Thyroid gland (tissue), 4 donors: ENCODE measurements around the gene ZNF622. TPM values are rescaled to one million over a fixed set of nuclear protein-coding genes. Genes with fewer than 3 reads are reported as not detected.
"Not testable (repeated sequence)": the region's sequence is repeated elsewhere in the genome, so short reads cannot be mapped to it uniquely, and the experiment has no call there.

ENCODE experiments used
- DNase-seq, 2 donors: peaks; one replicate each; pipeline ENCODE4 v3.0.0-alpha.2; 2019
- H3K27ac ChIP-seq, 3 donors: fragments of 200-600 bp; sonication (generic); 1 replicate in 2 of 3; 2 replicates in 1 of 3; pipeline ENCODE4 v1.5.1; 2016 to 2019; ENCODE audit warnings: mild to moderate bottlenecking in 1 of 3, moderate library complexity in 1 of 3
- H3K27me3 ChIP-seq: fragments of 200-600 bp; sonication (generic); one replicate; pipeline ENCODE4 v1.5.1; 2019
- H3K36me3 ChIP-seq, 2 donors: fragments of 200-600 bp; sonication (generic); one replicate each; pipeline ENCODE4 v1.5.1; 2016 to 2019
- H3K4me1 ChIP-seq, 2 donors: fragments of 200-600 bp; sonication (generic); one replicate each; pipeline ENCODE4 v1.5.1; 2017 to 2019
- H3K4me3 ChIP-seq, 3 donors: fragments of 200-600 bp; sonication (generic); replicated peaks in 1 of 3; 1 replicate in 2 of 3; 2 replicates in 1 of 3; pipeline ENCODE4 v1.5.1; 2016; ENCODE audit warnings: mild to moderate bottlenecking in 1 of 3
- H3K9me3 ChIP-seq: fragments of 200-600 bp; sonication (generic); one replicate; pipeline ENCODE4 v1.5.1; 2017
- POLR2A ChIP-seq, 2 donors: fragments of 450-650 bp; IDR thresholded peaks; one replicate each; pipeline ENCODE4 v1.6.1; 2017; ENCODE audit warnings: antibody characterized with exemption in 2 of 2, mild to moderate bottlenecking in 2 of 2, moderate library complexity in 1 of 2
- WGBS, 2 donors: methylation state at CpG; one replicate each; pipeline ENCODE4 v1.1.5; 2017; 5-methylcytosine and 5-hydroxymethylcytosine counted together
- intact Hi-C: fragments of 100-400 bp; cut with DNase I; formaldehyde crosslinking; loops from one replicate; pipeline ENCODE4 v1.15.1; 2023
- total RNA-seq, 4 donors: library from RNA; depleted of rRNA; stranded (reverse); fragments of >200 nt; gene quantifications; one replicate each; pipeline ENCODE4 v1.2.3, GENCODE V29; 2016
- TF ChIP-seq, protein P1 (sequence below), 6 experiments: fragments of 200-600 bp in 3 of 6; fragments of 450-650 bp in 3 of 6; sonication (generic) in 3 of 6; IDR thresholded peaks; one replicate each; pipeline ENCODE4 v1.5.1; 2016 to 2019; ENCODE audit warnings: antibody characterized with exemption in 6 of 6, mild to moderate bottlenecking in 2 of 6, inconsistent platforms in 1 of 6, moderate library complexity in 1 of 6

Gene ZNF622
- total RNA-seq, 4 donors from 2014 or later: 24.3 to 30.9 (median 28.1) TPM

- Histone ChIP-seq H3K36me3 (no peaks in the 10 kb centered on the region), H3K27ac (no peak overlapping the region), H3K4me1 (no peaks in the 10 kb centered on the region), H3K9me3 (no peaks in the 10 kb centered on the region), H3K4me3 (no peak overlapping the region), H3K27me3 (no peaks in the 10 kb centered on the region)
- TF ChIP-seq, protein P1, sequence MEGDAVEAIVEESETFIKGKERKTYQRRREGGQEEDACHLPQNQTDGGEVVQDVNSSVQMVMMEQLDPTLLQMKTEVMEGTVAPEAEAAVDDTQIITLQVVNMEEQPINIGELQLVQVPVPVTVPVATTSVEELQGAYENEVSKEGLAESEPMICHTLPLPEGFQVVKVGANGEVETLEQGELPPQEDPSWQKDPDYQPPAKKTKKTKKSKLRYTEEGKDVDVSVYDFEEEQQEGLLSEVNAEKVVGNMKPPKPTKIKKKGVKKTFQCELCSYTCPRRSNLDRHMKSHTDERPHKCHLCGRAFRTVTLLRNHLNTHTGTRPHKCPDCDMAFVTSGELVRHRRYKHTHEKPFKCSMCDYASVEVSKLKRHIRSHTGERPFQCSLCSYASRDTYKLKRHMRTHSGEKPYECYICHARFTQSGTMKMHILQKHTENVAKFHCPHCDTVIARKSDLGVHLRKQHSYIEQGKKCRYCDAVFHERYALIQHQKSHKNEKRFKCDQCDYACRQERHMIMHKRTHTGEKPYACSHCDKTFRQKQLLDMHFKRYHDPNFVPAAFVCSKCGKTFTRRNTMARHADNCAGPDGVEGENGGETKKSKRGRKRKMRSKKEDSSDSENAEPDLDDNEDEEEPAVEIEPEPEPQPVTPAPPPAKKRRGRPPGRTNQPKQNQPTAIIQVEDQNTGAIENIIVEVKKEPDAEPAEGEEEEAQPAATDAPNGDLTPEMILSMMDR (IDR thresholded peaks at IDR 0.05): no peak
- no peak for TF ChIP-seq POLR2A (IDR thresholded peaks at IDR 0.05)
- 85 to 91% methylated on average over 2 of the region's 2 CpGs for WGBS, 2 donors
- no peak for DNase-seq
- intact Hi-C loops: no loop called here
Measured at GRCh38 chr5:16482891-16483290, 17.3 kb upstream of the ZNF622 start.

DNA sequence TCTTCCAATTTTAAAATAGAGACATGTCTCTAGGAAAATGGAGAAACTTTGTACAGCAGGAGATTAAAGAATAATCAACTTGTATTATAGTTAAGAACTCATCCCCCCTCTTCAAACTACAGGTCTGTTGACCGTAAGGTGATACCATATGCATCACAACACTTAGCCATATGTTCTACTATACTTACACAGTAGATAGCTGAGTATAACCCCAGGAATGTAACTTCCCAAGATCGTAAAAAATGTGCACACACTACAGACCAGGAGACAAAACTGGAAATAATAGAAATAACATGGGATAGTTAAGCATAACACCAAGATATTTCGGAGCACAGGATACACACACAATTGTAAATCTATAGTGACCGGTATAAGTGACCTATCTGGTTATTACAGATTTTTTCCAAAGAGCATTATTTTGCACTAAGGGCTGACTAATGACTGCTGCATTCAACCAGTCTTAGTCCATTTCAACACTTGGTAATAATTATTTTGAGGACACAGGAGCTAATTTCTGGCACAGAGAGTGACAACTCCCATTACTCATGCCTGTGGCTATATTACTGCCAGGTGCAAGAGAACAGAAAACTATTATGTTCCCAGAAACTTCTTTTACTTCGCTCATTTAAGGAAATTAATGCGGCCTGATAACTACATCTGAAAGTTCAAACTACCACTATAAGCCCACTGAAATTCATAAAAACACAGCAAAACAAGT is 15.4 kb upstream of the ZNF622 start:
- intact Hi-C loops: no loop called here

DNA sequence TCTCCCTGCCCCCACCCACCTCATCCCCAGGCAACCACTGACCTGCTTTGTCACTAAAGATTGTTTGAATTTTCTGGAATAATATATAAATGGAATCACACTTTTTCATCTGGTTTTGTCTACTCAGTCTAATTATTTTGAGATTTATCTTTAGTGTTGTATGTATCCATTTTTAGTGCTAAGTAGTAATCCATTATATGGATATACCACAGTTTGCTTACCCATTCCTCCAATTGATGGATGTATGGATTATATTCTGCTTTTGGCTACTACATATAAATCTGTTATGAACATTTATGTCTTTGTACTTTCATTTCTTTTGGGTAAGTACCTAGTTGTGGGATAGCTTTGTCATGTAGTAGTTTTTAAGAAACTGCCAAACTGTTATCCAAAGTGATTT is 14.5 kb upstream of the ZNF622 start:
- no peak overlapping the region for H3K27ac ChIP-seq
- H3K27me3 ChIP-seq: no peaks in the 10 kb centered on the region
- H3K9me3 ChIP-seq: no peaks in the 10 kb centered on the region
- no peak overlapping the region for H3K4me3 ChIP-seq
- DNase-seq: no peak
- no peaks in the 10 kb centered on the region for H3K36me3 ChIP-seq
- TF ChIP-seq, protein P1 (IDR thresholded peaks at IDR 0.05): no peak
- no peak for TF ChIP-seq POLR2A (IDR thresholded peaks at IDR 0.05)
- H3K4me1 ChIP-seq: no peaks in the 10 kb centered on the region
- intact Hi-C loops: no loop called here

More for the DNA sequence above, 15.4 kb upstream of the ZNF622 start:
- H3K4me3 ChIP-seq: no peak overlapping the region
- H3K36me3 ChIP-seq: no peaks in the 10 kb centered on the region
- no peak for DNase-seq
- H3K9me3 ChIP-seq: no peaks in the 10 kb centered on the region
- no peak overlapping the region for H3K27ac ChIP-seq
- TF ChIP-seq, protein P1 (IDR thresholded peaks at IDR 0.05): no peak
- TF ChIP-seq POLR2A (IDR thresholded peaks at IDR 0.05): no peak
- H3K27me3 ChIP-seq: no peaks in the 10 kb centered on the region
- 93 to 96% methylated on average over 6 of the region's 6 CpGs for WGBS, 2 donors
- no peaks in the 10 kb centered on the region for H3K4me1 ChIP-seq

GRCh38 chr5:16477541-16477940 is 11.9 kb upstream of the ZNF622 start:
- Histone ChIP-seq H3K4me3 (no peak overlapping the region), H3K27me3 (no peaks in the 10 kb centered on the region), H3K4me1 (no peaks in the 10 kb centered on the region), H3K27ac (no peak overlapping the region), H3K36me3 (no peaks in the 10 kb centered on the region), H3K9me3 (no peaks in the 10 kb centered on the region)
- TF ChIP-seq POLR2A (IDR thresholded peaks at IDR 0.05): no peak
- TF ChIP-seq, protein P1 (IDR thresholded peaks at IDR 0.05): no peak
- intact Hi-C loops: no loop called here
- 71 to 85% methylated on average over 3 of the region's 3 CpGs for WGBS, 2 donors
- DNase-seq: no peak

- WGBS, 2 donors: 89 to 95% methylated on average over 3 of the region's 3 CpGs
- H3K27ac ChIP-seq, H3K4me1 ChIP-seq, H3K27me3 ChIP-seq, intact Hi-C loops, H3K36me3 ChIP-seq, DNase-seq, H3K9me3 ChIP-seq, H3K4me3 ChIP-seq: not testable (repeated sequence)
Measured at GRCh38 chr5:16476417-16476816, 10.8 kb upstream of the ZNF622 start.
